H9 (cell line): ENCODE data around the gene ITPRIPL2. TPM values are rescaled to one million over a fixed set of nuclear protein-coding genes. Genes with fewer than 3 reads are reported as not detected.
A peak's percentile ranks its signal among the peaks of the same experiment; 100 is the strongest.

Source experiments
- DNase-seq: peaks from one replicate; pipeline ENCODE4 v3.0.0-alpha.2; 2017
- H2AFZ ChIP-seq: one replicate; pipeline ENCODE4 v1.6.1; 2013; ENCODE audit warnings: mild to moderate bottlenecking, low read length, control low read depth, moderate library complexity
- H2AK5ac ChIP-seq: 2 replicates; pipeline ENCODE4 v1.6.1; 2013; ENCODE audit warnings: low read length, control low read depth, mixed read lengths; ENCODE audit not compliant: insufficient read length
- H2BK120ac ChIP-seq: one replicate; pipeline ENCODE4 v1.6.1; 2013; ENCODE audit warnings: low read depth, mild to moderate bottlenecking, low read length, control low read depth, inconsistent platforms; ENCODE audit not compliant: poor library complexity, severe bottlenecking
- H2BK12ac ChIP-seq: 2 replicates; pipeline ENCODE4 v1.6.1; 2013; ENCODE audit warnings: low read length, control low read depth, mixed read lengths, low read depth; ENCODE audit not compliant: insufficient read length
- H2BK15ac ChIP-seq: 2 replicates; pipeline ENCODE4 v1.6.1; 2013; ENCODE audit warnings: low read depth, low read length, control low read depth
- H2BK20ac ChIP-seq: one replicate; pipeline ENCODE4 v1.6.1; 2013; ENCODE audit warnings: low read depth, mild to moderate bottlenecking, low read length, control low read depth, inconsistent platforms; ENCODE audit not compliant: poor library complexity, severe bottlenecking
- H2BK5ac ChIP-seq: 2 replicates; pipeline ENCODE4 v1.6.1; 2013; ENCODE audit warnings: low read length, control low read depth, mixed read lengths; ENCODE audit not compliant: insufficient read length
- H3K14ac ChIP-seq: 2 replicates; pipeline ENCODE4 v1.6.1; 2013; ENCODE audit warnings: low read length, control low read depth; ENCODE audit not compliant: insufficient read depth
- H3K18ac ChIP-seq: 2 replicates; pipeline ENCODE4 v1.6.1; 2013; ENCODE audit warnings: low read depth, mild to moderate bottlenecking, mixed read lengths, low read length, control low read depth; ENCODE audit not compliant: insufficient read length
- H3K23ac ChIP-seq: 2 replicates; pipeline ENCODE4 v1.6.1; 2013; ENCODE audit warnings: low read length, control low read depth, mixed read lengths, low read depth; ENCODE audit not compliant: insufficient read length
- H3K23me2 ChIP-seq: 2 replicates; pipeline ENCODE4 v1.6.1; 2013; ENCODE audit warnings: low read depth, mild to moderate bottlenecking, mixed read lengths, low read length, control low read depth; ENCODE audit not compliant: insufficient read length, poor library complexity, severe bottlenecking
- H3K27ac ChIP-seq: 2 replicates; pipeline ENCODE4 v1.5.1; 2013; ENCODE audit warnings: low read length, control low read depth, mixed read lengths, low read depth; ENCODE audit not compliant: insufficient read length
- H3K27me3 ChIP-seq: 2 replicates; pipeline ENCODE4 v1.6.1; 2013; ENCODE audit warnings: low read length, control low read depth, inconsistent platforms; ENCODE audit not compliant: insufficient read depth
- H3K4ac ChIP-seq: 2 replicates; pipeline ENCODE4 v1.6.1; 2013; ENCODE audit warnings: low read depth, mild to moderate bottlenecking, control low read depth, inconsistent platforms, low read length, moderate library complexity
- H3K4me1 ChIP-seq: 2 replicates; pipeline ENCODE4 v1.6.1; 2013; ENCODE audit warnings: low read length, control low read depth, inconsistent platforms; ENCODE audit not compliant: insufficient read depth
- H3K4me2 ChIP-seq: 2 replicates; pipeline ENCODE4 v1.6.1; 2013; ENCODE audit warnings: low read length, control low read depth, mixed read lengths; ENCODE audit not compliant: insufficient read length, insufficient read depth
- H3K56ac ChIP-seq: 2 replicates; pipeline ENCODE4 v1.6.1; 2013; ENCODE audit warnings: low read depth, mild to moderate bottlenecking, mixed read lengths, low read length, control low read depth; ENCODE audit not compliant: insufficient read length
- H3K79me1 ChIP-seq: 2 replicates; pipeline ENCODE4 v1.6.1; 2013; ENCODE audit warnings: low read depth, mild to moderate bottlenecking, moderate library complexity, low read length, control low read depth, inconsistent platforms; ENCODE audit not compliant: insufficient read depth, poor library complexity, severe bottlenecking
- H3K79me2 ChIP-seq: 2 replicates; pipeline ENCODE4 v1.6.1; 2013; ENCODE audit warnings: low read length, control low read depth, inconsistent platforms; ENCODE audit not compliant: insufficient read depth
- H3K9ac ChIP-seq: 2 replicates; pipeline ENCODE4 v1.6.1; 2013; ENCODE audit warnings: low read length, control low read depth, mixed read lengths; ENCODE audit not compliant: insufficient read length; ENCODE audit errors: extremely low read depth
- H3K9me3 ChIP-seq: one replicate; pipeline ENCODE4 v1.6.1; 2013; ENCODE audit warnings: low read depth, low read length, inconsistent platforms; ENCODE audit not compliant: control insufficient read depth
- H3T11ph ChIP-seq: one replicate; pipeline ENCODE4 v1.6.1; 2013; ENCODE audit warnings: mild to moderate bottlenecking, low read length, control low read depth, inconsistent platforms
- H4K20me1 ChIP-seq: one replicate; pipeline ENCODE4 v1.6.1; 2013; ENCODE audit not compliant: control insufficient read depth, insufficient read length, insufficient read depth
- H4K5ac ChIP-seq: 2 replicates; pipeline ENCODE4 v1.6.1; 2013; ENCODE audit warnings: low read depth, mild to moderate bottlenecking, mixed read lengths, low read length, control low read depth; ENCODE audit not compliant: insufficient read length
- H4K8ac ChIP-seq: replicated peaks from 2 replicates; pipeline ENCODE4 v1.6.1; 2013; ENCODE audit warnings: low read length, control low read depth, mixed read lengths, low read depth; ENCODE audit not compliant: insufficient read length
- H4K91ac ChIP-seq: 2 replicates; pipeline ENCODE4 v1.6.1; 2013; ENCODE audit warnings: low read depth, mild to moderate bottlenecking, moderate library complexity, mixed read lengths, low read length, control low read depth; ENCODE audit not compliant: insufficient read length
- H3K27ac Mint-ChIP-seq, 3 experiments: 2 replicates in 2 of 3; 3 replicates in 1 of 3; pipeline ENCODE4 v1.8.0; 2020 to 2021; ENCODE audit warnings: mixed read lengths in 3 of 3, mild to moderate bottlenecking in 1 of 3, moderate library complexity in 1 of 3
- H3K27me3 Mint-ChIP-seq: 2 replicates; pipeline ENCODE4 v1.8.0; 2021; ENCODE audit warnings: low read depth, mild to moderate bottlenecking, moderate library complexity, mixed read lengths
- H3K36me3 Mint-ChIP-seq, 3 experiments: 2 replicates in 2 of 3; 3 replicates in 1 of 3; pipeline ENCODE4 v1.8.0; 2020 to 2021; ENCODE audit warnings: low read depth in 3 of 3, mixed read lengths in 3 of 3; ENCODE audit not compliant: insufficient read depth in 1 of 3
- H3K4me1 Mint-ChIP-seq, 2 experiments: 2 replicates each; pipeline ENCODE4 v1.8.0; 2020; ENCODE audit warnings: mixed read lengths in 2 of 2
- H3K4me3 Mint-ChIP-seq, 2 experiments: 2 replicates in 1 of 2; 3 replicates in 1 of 2; pipeline ENCODE4 v1.8.0; 2020 to 2021; ENCODE audit warnings: mild to moderate bottlenecking in 2 of 2, mixed read lengths in 2 of 2, moderate library complexity in 1 of 2
- H3K9me3 Mint-ChIP-seq, 2 experiments: 2 replicates in 1 of 2; 3 replicates in 1 of 2; pipeline ENCODE4 v1.8.0; 2020; ENCODE audit warnings: mild to moderate bottlenecking in 2 of 2, mixed read lengths in 2 of 2, moderate library complexity in 1 of 2
- WGBS: extraction: QIAGEN DNeasy Blood & Tissue Kit; methylation state at CpG from one replicate; pipeline ENCODE4 v1.1.7; 2013; ENCODE audit warnings: missing lambda C conversion rate, low lambda C conversion rate, mixed read lengths; ENCODE audit not compliant: insufficient read length; ENCODE audit errors: extremely low coverage; 5-methylcytosine and 5-hydroxymethylcytosine counted together
- total RNA-seq: library from RNA; stranded (reverse); gene quantifications from 2 replicates; pipeline ENCODE4 v1.2.1, GENCODE V29; 2021
- TF ChIP-seq, protein P1 (sequence below): fragments of 200-600 bp; sonication (generic); conservative IDR thresholded peaks from 3 replicates; pipeline ENCODE4 v1.8.0; 2021; ENCODE audit warnings: antibody characterized with exemption, mild to moderate bottlenecking

ITPRIPL2 gene
- total RNA-seq, 1 experiment from 2014 or later: 9.1 TPM

GRCh38 chr16:19128454-19129200, 14.9 kb downstream of the ITPRIPL2 start:
- Histone ChIP-seq H2BK12ac (no peak overlapping the region), H2BK120ac (no peak overlapping the region), H3K56ac (no peak overlapping the region), H3K18ac (no peak overlapping the region), H3K27ac (no peak overlapping the region), H3K9ac (no peak overlapping the region), H2BK20ac (no peak overlapping the region), H2BK15ac (no peak overlapping the region), H3K79me2 (no peaks in the 10 kb centered on the region), H3K4ac (no peak overlapping the region), H4K5ac (no peak overlapping the region), H3K14ac (no peak overlapping the region), H4K20me1 (no peaks in the 10 kb centered on the region), H3T11ph (no peak overlapping the region), H3K23ac (no peak overlapping the region), H3K4me1 (no peaks in the 10 kb centered on the region), H3K23me2 (peaks cover 3% of the 10 kb centered on the region), H4K91ac (no peak overlapping the region), H2BK5ac (no peak overlapping the region), H2AK5ac (no peak overlapping the region), H2AFZ (no peak overlapping the region), H3K27me3 (no peaks in the 10 kb centered on the region), H3K79me1 (no peaks in the 10 kb centered on the region), H3K9me3 (peaks cover 7% of the 10 kb centered on the region), H3K4me2 (no peak overlapping the region), H4K8ac (no peak overlapping the region)
- Mint-ChIP-seq H3K36me3 (no peaks in the 10 kb centered on the region), H3K4me3 (peak overlapping the region in 1 of 2 experiments; percentile 25; a peak in 1 of 5 replicates), H3K27me3 (peaks cover 3% of the 10 kb centered on the region; the same call in 1 of the 2 replicates), H3K4me1 (peaks cover 15 to 17% of the 10 kb centered on the region in 2 experiments), H3K9me3 (peaks cover 7% of the 10 kb centered on the region in 2 experiments; a peak in 3 of 5 replicates), H3K27ac (no peak overlapping the region; a peak in 1 of 7 replicates)
- DNase-seq: no peak
- WGBS: no CpG with 5 or more reads among the region's 7 CpGs
- TF ChIP-seq, protein P1, sequence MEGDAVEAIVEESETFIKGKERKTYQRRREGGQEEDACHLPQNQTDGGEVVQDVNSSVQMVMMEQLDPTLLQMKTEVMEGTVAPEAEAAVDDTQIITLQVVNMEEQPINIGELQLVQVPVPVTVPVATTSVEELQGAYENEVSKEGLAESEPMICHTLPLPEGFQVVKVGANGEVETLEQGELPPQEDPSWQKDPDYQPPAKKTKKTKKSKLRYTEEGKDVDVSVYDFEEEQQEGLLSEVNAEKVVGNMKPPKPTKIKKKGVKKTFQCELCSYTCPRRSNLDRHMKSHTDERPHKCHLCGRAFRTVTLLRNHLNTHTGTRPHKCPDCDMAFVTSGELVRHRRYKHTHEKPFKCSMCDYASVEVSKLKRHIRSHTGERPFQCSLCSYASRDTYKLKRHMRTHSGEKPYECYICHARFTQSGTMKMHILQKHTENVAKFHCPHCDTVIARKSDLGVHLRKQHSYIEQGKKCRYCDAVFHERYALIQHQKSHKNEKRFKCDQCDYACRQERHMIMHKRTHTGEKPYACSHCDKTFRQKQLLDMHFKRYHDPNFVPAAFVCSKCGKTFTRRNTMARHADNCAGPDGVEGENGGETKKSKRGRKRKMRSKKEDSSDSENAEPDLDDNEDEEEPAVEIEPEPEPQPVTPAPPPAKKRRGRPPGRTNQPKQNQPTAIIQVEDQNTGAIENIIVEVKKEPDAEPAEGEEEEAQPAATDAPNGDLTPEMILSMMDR: no peak
